ENCODE results near the gene FGD6.
"Not testable (repeated sequence)": the region's sequence is repeated elsewhere in the genome, so short reads cannot be mapped to it uniquely, and the experiment has no call there.

Gene FGD6

GRCh38 chr12:95118138-95118787, 99.0 kb downstream of the FGD6 start:
- no peak for DNase-seq

- DNase-seq = peak; percentile 93
Measured at GRCh38 chr12:95117178-95117599, 100.1 kb downstream of the FGD6 start.

GRCh38 chr12:95116773-95117172, 100.5 kb downstream of the FGD6 start:
- no peak for DNase-seq

- DNase-seq = no peak
Measured at GRCh38 chr12:95116341-95116740, 100.9 kb downstream of the FGD6 start.

GRCh38 chr12:95115641-95116040, 101.6 kb downstream of the FGD6 start:
- DNase-seq = no peak

GRCh38 chr12:95114766-95115405, 102.4 kb downstream of the FGD6 start:
- DNase-seq = no peak

GRCh38 chr12:95107362-95107761, 109.9 kb downstream of the FGD6 start:
- no peak for DNase-seq

GRCh38 chr12:95105540-95105939, 111.7 kb downstream of the FGD6 start:
- no peak for DNase-seq

- no peak for DNase-seq
Measured at GRCh38 chr12:95104919-95105452, 112.3 kb downstream of the FGD6 start.

- DNase-seq = no peak
Measured at GRCh38 chr12:95102916-95103671, 114.2 kb downstream of the FGD6 start.

- not testable (repeated sequence) for DNase-seq
Measured at GRCh38 chr12:95101957-95102356, 115.3 kb downstream of the FGD6 start.

- DNase-seq = peak; percentile 89
Measured at GRCh38 chr12:95100264-95101190, 116.7 kb downstream of the FGD6 start.

GRCh38 chr12:95099270-95099790, 117.9 kb downstream of the FGD6 start:
- no peak for DNase-seq

- no peak for DNase-seq
Measured at GRCh38 chr12:95096852-95097251, 120.4 kb downstream of the FGD6 start.

GRCh38 chr12:95096378-95096777, 120.9 kb downstream of the FGD6 start:
- DNase-seq = no peak

GRCh38 chr12:95095866-95096265, 121.4 kb downstream of the FGD6 start:
- not testable (repeated sequence) for DNase-seq

GRCh38 chr12:95089462-95089861, 127.8 kb downstream of the FGD6 start:
- DNase-seq = no peak

- DNase-seq = no peak
Measured at GRCh38 chr12:95088379-95088778, 128.9 kb downstream of the FGD6 start.

GRCh38 chr12:95085612-95086011, 131.7 kb downstream of the FGD6 start:
- DNase-seq = no peak

GRCh38 chr12:95083938-95084337, 133.3 kb downstream of the FGD6 start:
- no peak for DNase-seq

- DNase-seq = no peak
Measured at GRCh38 chr12:95083471-95083870, 133.8 kb downstream of the FGD6 start.

- DNase-seq = no peak
Measured at GRCh38 chr12:95077341-95077740, 139.9 kb downstream of the FGD6 start.

Data from hematopoietic multipotent progenitor cell treated with erythropoietin and hydrocortisone succinate and interleukin-3 and kit ligand, for 6 days (in vitro differentiated cells).